Heart left ventricle (tissue), 16 donors: Measurements from ENCODE around the gene MAT2A. TPM values are rescaled to one million over a fixed set of nuclear protein-coding genes. Genes with fewer than 3 reads are reported as not detected.
"Not testable (repeated sequence)": the region's sequence is repeated elsewhere in the genome, so short reads cannot be mapped to it uniquely, and the experiment has no call there.

Experiments
- ATAC-seq, 4 donors: fragments of 200-7000 bp; cut with Tn5 transposase; one replicate each; pipeline ENCODE4 v1.9.1; 2020 to 2022; ENCODE audit warnings: moderate library complexity in 4 of 4, mild to moderate bottlenecking in 3 of 4, moderate number of reproducible peaks in 1 of 4
- DNase-seq, 5 donors: peaks; one replicate each; pipeline ENCODE4 v3.0.0-alpha.2; 2020
- H3K27ac ChIP-seq, 12 donors: fragments of 200-600 bp; sonication (generic) in 4 of 12; one replicate each; pipeline versions ENCODE4 v1.5.0 to v1.8.0; 2016 to 2022; ENCODE audit warnings: mild to moderate bottlenecking in 2 of 12
- H3K27me3 ChIP-seq, 9 donors: fragments of 200-600 bp; sonication (generic) in 2 of 9; one replicate each; pipeline versions ENCODE4 v1.5.1 to v1.8.0; 2016 to 2022; ENCODE audit warnings: mild to moderate bottlenecking in 3 of 9
- H3K36me3 ChIP-seq, 9 donors: fragments of 200-600 bp; sonication (generic) in 2 of 9; one replicate each; pipeline versions ENCODE4 v1.5.0 to v1.8.0; 2018 to 2022; ENCODE audit warnings: mild to moderate bottlenecking in 2 of 9
- H3K4me1 ChIP-seq, 12 donors: fragments of 200-600 bp; sonication (generic) in 4 of 12; one replicate each; pipeline versions ENCODE4 v1.5.0 to v1.8.0; 2016 to 2022; ENCODE audit warnings: mild to moderate bottlenecking in 3 of 12
- H3K4me3 ChIP-seq, 12 donors: fragments of 200-600 bp; sonication (generic) in 4 of 12; one replicate each; pipeline versions ENCODE4 v1.5.0 to v1.8.0; 2017 to 2022; ENCODE audit warnings: mild to moderate bottlenecking in 9 of 12, moderate library complexity in 4 of 12
- H3K9me3 ChIP-seq, 12 donors: fragments of 200-600 bp; sonication (generic) in 4 of 12; one replicate each; pipeline versions ENCODE4 v1.5.0 to v1.8.0; 2016 to 2022; ENCODE audit warnings: mild to moderate bottlenecking in 1 of 12
- POLR2A ChIP-seq, 2 donors: fragments of 450-650 bp; IDR thresholded peaks; one replicate each; pipeline ENCODE4 v1.6.1; 2017; ENCODE audit warnings: antibody characterized with exemption in 2 of 2, mild to moderate bottlenecking in 2 of 2, moderate library complexity in 2 of 2
- whole genome bisulfite sequencing, 4 donors: extraction: QIAGEN DNeasy Blood & Tissue Kit in 2 of 4; methylation state at CpG; one replicate each; pipeline versions ENCODE4 v1.1.5 to v1.1.7; 2013 to 2018; 5-methylcytosine and 5-hydroxymethylcytosine counted together
- intact Hi-C, 10 donors: fragments of 100-400 bp; cut with DNase I; formaldehyde crosslinking; loops; one replicate each; pipeline versions ENCODE4 v1.11.1 to v1.14.2; 2022
- polyA plus RNA-seq, 2 donors: library from polyadenylated mRNA; stranded (reverse); fragments of 200-250 nt; gene quantifications; one replicate each; pipeline ENCODE4 v1.2.3, GENCODE V29; 2013
- total RNA-seq, 9 donors: library from RNA; depleted of rRNA in 2 of 9; stranded (reverse); fragments of >200 nt in 2 of 9; fragmentation: NEBNext Ultra II Directional in 3 of 9; extraction: Animal tissue kit (Norgen Biotek cat#: 25700) in 3 of 9; gene quantifications; one replicate each; pipeline versions ENCODE4 v1.1.0 to v1.2.4, GENCODE V29; 2016 to 2023
- TF ChIP-seq, protein P1 (sequence below), 12 donors: fragments of 200-600 bp; sonication (generic) in 4 of 12; IDR thresholded peaks; one replicate each; pipeline versions ENCODE4 v1.5.0 to v1.8.0; 2018 to 2022; ENCODE audit warnings: antibody characterized with exemption in 12 of 12, mild to moderate bottlenecking in 5 of 12
- donor health status: ischemic (EF 13 %, LVEDD 7.1; RV severe dilation, severe dysfunction).
- donor health status: healthy with polysubstance abuse.
- donor health status: DM: no; HTN: yes; CAD: no.
- donor health status: DM: no; HTN: no; CAD: no.
- donor health status: ischemic (EF 25% LVEDD 6.9; RV normal size, moderate dysfunction).
- donor health status: ischemic (EF 25% LVEDD 5.7; RV mildly dilated, moderate dysfunction).
- donor health status: healthy.
- donor health status: DM: yes; HTN: yes; CAD: no.
- donor health status: ischemic (EF 35%, LVEDD 5.7; RV mildly dilated, moderate dysfunction).
- donor health status: nonischemic (EF 11% LVEDD 7.7; RV severe dilation, severe dysfunction).
- donor health status: DM: yes; HTN: yes; CAD: no.
- donor health status: PGD.
- donor health status: ischemic (EF 29% LVEDD 5.4; RV normal size, mild dysfunction).
- donor health status: nonischemic (EF 23%, LVEDD 6.1; RV moderate dilation, normal function).

The MAT2A gene
- total and polyA plus RNA-seq, 11 donors, result 66.0 to 218 (median 128) TPM

- Histone ChIP-seq H3K4me1 (peaks cover 0 to 61% (median 43%) of the 10 kb centered on the region in 12 donors), H3K36me3 (peaks cover 4 to 62% (median 55%) of the 10 kb centered on the region in 9 donors), H3K27ac (peak overlapping the region in 10 of 12 donors; percentile 94 to 100 (median 99)), H3K27me3 (no peaks in the 10 kb centered on the region), H3K9me3 (no peaks in the 10 kb centered on the region), H3K4me3 (peak overlapping the region in 11 of 12 donors; percentile 17 to 98 (median 91))
- 36 to 48% (median 41%) methylated on average over 4 of the region's 4 CpGs for WGBS, 4 donors
- TF ChIP-seq POLR2A (IDR thresholded peaks at IDR 0.05), result no peak
- TF ChIP-seq, protein P1, sequence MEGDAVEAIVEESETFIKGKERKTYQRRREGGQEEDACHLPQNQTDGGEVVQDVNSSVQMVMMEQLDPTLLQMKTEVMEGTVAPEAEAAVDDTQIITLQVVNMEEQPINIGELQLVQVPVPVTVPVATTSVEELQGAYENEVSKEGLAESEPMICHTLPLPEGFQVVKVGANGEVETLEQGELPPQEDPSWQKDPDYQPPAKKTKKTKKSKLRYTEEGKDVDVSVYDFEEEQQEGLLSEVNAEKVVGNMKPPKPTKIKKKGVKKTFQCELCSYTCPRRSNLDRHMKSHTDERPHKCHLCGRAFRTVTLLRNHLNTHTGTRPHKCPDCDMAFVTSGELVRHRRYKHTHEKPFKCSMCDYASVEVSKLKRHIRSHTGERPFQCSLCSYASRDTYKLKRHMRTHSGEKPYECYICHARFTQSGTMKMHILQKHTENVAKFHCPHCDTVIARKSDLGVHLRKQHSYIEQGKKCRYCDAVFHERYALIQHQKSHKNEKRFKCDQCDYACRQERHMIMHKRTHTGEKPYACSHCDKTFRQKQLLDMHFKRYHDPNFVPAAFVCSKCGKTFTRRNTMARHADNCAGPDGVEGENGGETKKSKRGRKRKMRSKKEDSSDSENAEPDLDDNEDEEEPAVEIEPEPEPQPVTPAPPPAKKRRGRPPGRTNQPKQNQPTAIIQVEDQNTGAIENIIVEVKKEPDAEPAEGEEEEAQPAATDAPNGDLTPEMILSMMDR (IDR thresholded peaks at IDR 0.05), result no peak
- no peak for ATAC-seq
- no peak for DNase-seq
- intact Hi-C loops, result no loop called here
Measured at GRCh38 chr2:85541262-85541661, 2.3 kb downstream of the MAT2A start.

- H3K36me3 ChIP-seq, result peaks cover 4 to 68% (median 57%) of the 10 kb centered on the region in 9 donors
- DNase-seq (no peak), ATAC-seq (no peak)
- no peaks in the 10 kb centered on the region for H3K27me3 ChIP-seq
- H3K4me3 ChIP-seq, result peak overlapping the region in 11 of 12 donors; percentile 17 to 98 (median 91)
- H3K27ac ChIP-seq, result peak overlapping the region in 9 of 12 donors; percentile 94 to 100 (median 99)
- peaks cover 0 to 55% (median 42%) of the 10 kb centered on the region in 12 donors for H3K4me1 ChIP-seq
- no peaks in the 10 kb centered on the region for H3K9me3 ChIP-seq
- TF ChIP-seq, protein P1 (IDR thresholded peaks at IDR 0.05), result no peak
- no peak for TF ChIP-seq POLR2A (IDR thresholded peaks at IDR 0.05)
- intact Hi-C loops, result no loop called here
- WGBS, 4 donors, result 51 to 58% (median 53%) methylated on average over 5 of the region's 5 CpGs
Measured at GRCh38 chr2:85541753-85542457, 2.9 kb downstream of the MAT2A start.

DNA sequence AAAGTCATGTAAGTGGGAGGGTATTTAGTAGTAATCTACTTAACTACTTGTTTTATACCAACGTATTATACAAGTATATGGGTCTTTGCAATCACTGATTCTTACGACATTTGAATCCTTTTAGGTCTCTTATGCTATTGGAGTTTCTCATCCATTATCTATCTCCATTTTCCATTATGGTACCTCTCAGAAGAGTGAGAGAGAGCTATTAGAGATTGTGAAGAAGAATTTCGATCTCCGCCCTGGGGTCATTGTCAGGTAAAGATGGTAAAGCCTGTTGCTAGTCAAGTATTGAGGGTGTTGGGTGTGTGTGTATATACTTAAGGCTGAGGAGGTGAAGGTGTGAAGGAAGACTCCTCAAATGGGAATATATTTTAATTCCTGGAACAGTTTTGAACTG lies 3.8 kb downstream of the MAT2A start:
- ATAC-seq (no peak), DNase-seq (no peak)
- 69 to 84% (median 75%) methylated on average over 4 of the region's 4 CpGs for WGBS, 4 donors
- Histone ChIP-seq H3K27ac (peak overlapping the region in 5 of 12 donors; percentile 27 to 100 (median 43)), H3K27me3 (no peaks in the 10 kb centered on the region), H3K4me3 (peak overlapping the region in 1 of 12 donors; percentile 96), H3K4me1 (peaks cover 0 to 46% (median 33%) of the 10 kb centered on the region in 12 donors), H3K36me3 (peaks cover 4 to 77% (median 59%) of the 10 kb centered on the region in 9 donors), H3K9me3 (no peaks in the 10 kb centered on the region)
- intact Hi-C loops, result no loop called here
- TF ChIP-seq, protein P1 (IDR thresholded peaks at IDR 0.05), result no peak
- TF ChIP-seq POLR2A (IDR thresholded peaks at IDR 0.05), result no peak

- H3K27me3 ChIP-seq, DNase-seq, ATAC-seq, H3K4me3 ChIP-seq, intact Hi-C loops, H3K9me3 ChIP-seq: not testable (repeated sequence)
- 55 to 58% (median 57%) methylated on average over 3 of the region's 3 CpGs for WGBS, 4 donors
- Histone ChIP-seq H3K27ac (peak overlapping the region in 6 of 12 donors; percentile 12 to 99 (median 32)), H3K4me1 (peaks cover 0 to 46% (median 32%) of the 10 kb centered on the region in 12 donors), H3K36me3 (peaks cover 4 to 90% (median 67%) of the 10 kb centered on the region in 9 donors)
Measured at GRCh38 chr2:85544254-85544691, 5.3 kb downstream of the MAT2A start.

DNA sequence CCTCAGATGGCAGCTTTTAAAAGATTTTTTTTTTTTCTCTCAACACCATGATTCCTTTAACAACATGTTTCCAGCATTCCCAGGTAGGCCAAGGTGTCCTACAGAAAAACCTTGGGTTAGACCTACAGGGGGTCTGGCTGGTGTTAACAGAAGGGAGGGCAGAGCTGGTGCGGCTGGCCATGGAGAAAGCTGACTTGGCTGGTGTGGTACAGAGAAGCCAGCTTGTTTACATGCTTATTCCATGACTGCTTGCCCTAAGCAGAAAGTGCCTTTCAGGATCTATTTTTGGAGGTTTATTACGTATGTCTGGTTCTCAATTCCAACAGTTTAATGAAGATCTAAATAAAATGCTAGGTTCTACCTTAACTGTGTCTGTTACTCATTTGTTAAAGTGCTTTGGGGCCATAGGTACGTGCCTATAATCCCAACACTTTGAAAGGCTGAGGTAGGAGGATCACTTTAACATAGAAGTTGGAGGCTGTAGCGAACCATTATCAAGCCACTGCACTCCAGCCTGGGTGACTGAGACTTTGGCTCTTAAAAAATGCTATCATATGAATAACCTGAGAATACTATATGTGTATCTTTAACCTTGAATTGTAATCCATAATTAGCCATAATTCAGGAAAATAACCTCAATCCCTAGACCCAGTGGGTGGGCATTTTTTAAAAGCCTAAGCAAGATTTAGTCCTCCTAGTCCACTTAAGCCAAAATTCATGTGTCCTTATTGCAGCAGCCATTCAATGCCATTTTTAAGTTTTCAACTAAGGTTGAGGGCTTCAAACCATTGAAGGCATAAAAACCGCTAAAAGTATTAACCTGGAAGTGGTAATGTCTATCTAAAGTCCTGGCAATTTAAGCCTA lies 6.2 kb downstream of the MAT2A start:
- H3K9me3 ChIP-seq, intact Hi-C loops, H3K4me3 ChIP-seq, H3K27me3 ChIP-seq, DNase-seq: not testable (repeated sequence)
- ATAC-seq, result peak in 1 of 4 donors; percentile 17
- H3K27ac ChIP-seq, result peak overlapping the region in 8 of 12 donors; percentile 12 to 99 (median 28)
- WGBS, 4 donors, result 74 to 83% (median 79%) methylated on average over 5 of the region's 5 CpGs
- peaks cover 4 to 98% (median 76%) of the 10 kb centered on the region in 9 donors for H3K36me3 ChIP-seq
- peaks cover 0 to 50% (median 32%) of the 10 kb centered on the region in 12 donors for H3K4me1 ChIP-seq
